ENCODE data around the gene CNPY2.
"Not testable (repeated sequence)": the region's sequence is repeated elsewhere in the genome, so short reads cannot be mapped to it uniquely, and the experiment has no call there.

The CNPY2 gene

DNA sequence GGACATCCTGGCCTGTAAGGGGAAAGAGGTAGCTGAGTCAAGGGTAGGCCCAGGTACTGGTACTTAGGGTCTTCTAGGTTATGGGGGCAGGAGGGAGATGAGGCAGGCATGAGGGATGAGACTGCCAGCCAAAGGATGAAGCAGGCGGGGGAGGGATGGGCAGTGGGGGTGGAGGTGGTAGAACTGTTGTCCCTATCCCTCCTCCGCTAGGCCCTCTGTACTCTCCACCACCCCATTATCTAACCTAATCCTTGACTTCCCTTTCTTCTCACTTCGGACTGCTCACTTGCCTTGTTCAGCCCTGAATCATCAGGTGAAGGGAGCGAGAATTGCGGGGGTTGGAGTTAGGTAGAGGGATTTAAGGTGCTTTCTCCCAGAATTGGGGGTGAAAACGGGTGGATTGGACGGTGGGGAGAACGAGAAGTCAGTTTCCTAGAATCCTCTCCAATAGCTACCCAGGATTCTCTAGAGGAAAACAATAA lies 17.4 kb upstream of the CNPY2 start:
- in situ Hi-C loops (cut with MboI; ENCODE audit: low pct_unique_long_range_greater_than_20kb, low sequenced_read_pairs, unreplicated experiment), result no loop called here
- TF ChIP-seq, protein P1, sequence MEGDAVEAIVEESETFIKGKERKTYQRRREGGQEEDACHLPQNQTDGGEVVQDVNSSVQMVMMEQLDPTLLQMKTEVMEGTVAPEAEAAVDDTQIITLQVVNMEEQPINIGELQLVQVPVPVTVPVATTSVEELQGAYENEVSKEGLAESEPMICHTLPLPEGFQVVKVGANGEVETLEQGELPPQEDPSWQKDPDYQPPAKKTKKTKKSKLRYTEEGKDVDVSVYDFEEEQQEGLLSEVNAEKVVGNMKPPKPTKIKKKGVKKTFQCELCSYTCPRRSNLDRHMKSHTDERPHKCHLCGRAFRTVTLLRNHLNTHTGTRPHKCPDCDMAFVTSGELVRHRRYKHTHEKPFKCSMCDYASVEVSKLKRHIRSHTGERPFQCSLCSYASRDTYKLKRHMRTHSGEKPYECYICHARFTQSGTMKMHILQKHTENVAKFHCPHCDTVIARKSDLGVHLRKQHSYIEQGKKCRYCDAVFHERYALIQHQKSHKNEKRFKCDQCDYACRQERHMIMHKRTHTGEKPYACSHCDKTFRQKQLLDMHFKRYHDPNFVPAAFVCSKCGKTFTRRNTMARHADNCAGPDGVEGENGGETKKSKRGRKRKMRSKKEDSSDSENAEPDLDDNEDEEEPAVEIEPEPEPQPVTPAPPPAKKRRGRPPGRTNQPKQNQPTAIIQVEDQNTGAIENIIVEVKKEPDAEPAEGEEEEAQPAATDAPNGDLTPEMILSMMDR (IDR thresholded peaks at IDR 0.05; ENCODE audit: extremely low read depth, insufficient read depth, missing control alignments), result no peak
- DNase-seq (ENCODE audit: low spot score), result peak; percentile 17

DNA sequence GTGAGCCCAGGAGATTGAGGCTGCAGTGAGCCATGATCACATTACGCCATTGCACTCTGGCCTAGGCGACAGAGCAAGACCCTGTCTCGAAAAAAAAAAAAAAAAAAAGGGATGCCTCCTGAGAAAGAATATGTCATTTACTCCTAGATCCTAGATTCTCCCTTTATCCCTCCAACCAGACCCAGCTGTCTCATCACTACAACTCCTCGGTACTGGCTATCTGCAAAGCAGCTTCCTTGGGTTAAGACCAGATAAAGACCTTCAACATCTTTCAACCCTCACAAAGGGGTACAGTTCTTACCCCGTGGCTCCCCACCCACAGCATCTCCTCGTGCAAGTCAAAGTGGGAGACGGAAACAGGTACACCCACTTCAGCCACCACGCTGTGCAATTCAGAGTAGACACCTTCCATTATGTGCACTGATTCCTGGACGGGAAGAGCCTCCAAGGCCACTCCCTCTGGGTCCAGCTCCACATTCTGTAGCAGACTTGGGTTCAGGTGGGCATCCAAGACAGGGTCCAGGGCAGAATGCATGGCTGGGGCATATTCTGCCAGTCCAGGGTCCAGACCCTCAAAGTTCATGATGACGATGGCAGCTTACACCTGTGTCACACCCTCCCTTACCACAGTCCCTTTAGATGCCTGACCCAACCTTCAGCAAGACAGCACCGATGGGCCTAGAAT lies 16.9 kb upstream of the CNPY2 start:
- no peak for DNase-seq (ENCODE audit: low spot score)
- in situ Hi-C loops (cut with MboI; ENCODE audit: low pct_unique_long_range_greater_than_20kb, low sequenced_read_pairs, unreplicated experiment), result no loop called here
- TF ChIP-seq, protein P1 (IDR thresholded peaks at IDR 0.05; ENCODE audit: extremely low read depth, insufficient read depth, missing control alignments), result no peak

DNA sequence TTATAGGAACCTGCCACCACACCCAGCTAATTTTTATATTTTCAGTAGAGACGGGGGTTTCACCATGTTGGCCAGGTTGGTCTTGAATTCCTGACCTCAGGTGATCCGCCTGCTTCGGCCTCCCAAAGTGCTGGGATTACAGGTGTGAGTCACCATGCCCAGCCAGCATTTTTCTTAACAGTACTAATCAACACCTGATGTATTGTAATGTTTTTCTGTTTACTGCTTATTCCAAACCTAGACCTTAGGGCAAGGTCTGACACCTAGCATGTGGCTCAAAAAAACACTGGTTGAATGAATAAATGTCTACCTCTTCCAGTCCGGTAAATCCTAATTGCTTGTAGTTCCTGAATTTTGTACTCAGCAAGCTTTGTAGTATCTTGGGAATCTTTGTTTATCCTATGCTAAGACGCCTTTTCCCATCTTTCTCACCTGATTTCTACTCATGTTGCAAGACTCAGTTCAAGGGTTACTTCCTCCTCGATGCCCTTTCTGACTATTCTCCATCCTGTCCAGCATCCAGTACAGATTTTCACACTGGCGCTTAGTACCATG lies 15.2 kb upstream of the CNPY2 start:
- TF ChIP-seq, protein P1 (IDR thresholded peaks at IDR 0.05; ENCODE audit: extremely low read depth, insufficient read depth, missing control alignments), result no peak
- no peak for DNase-seq (ENCODE audit: low spot score)
- in situ Hi-C loops (cut with MboI; ENCODE audit: low pct_unique_long_range_greater_than_20kb, low sequenced_read_pairs, unreplicated experiment), result no loop called here

- in situ Hi-C loops (cut with MboI; ENCODE audit: low pct_unique_long_range_greater_than_20kb, low sequenced_read_pairs, unreplicated experiment), result no loop called here
- TF ChIP-seq, protein P1 (IDR thresholded peaks at IDR 0.05; ENCODE audit: extremely low read depth, insufficient read depth, missing control alignments), result no peak
- DNase-seq (ENCODE audit: low spot score), result no peak
These were observed 10.7 kb upstream of the CNPY2 start for GRCh38 chr12:56326533-56326932.

- in situ Hi-C loops (cut with MboI; ENCODE audit: low pct_unique_long_range_greater_than_20kb, low sequenced_read_pairs, unreplicated experiment), result no loop called here
- no peak for DNase-seq (ENCODE audit: low spot score)
- TF ChIP-seq, protein P1 (IDR thresholded peaks at IDR 0.05; ENCODE audit: extremely low read depth, insufficient read depth, missing control alignments), result no peak
These were observed 10.3 kb upstream of the CNPY2 start for GRCh38 chr12:56326126-56326525.

DNA sequence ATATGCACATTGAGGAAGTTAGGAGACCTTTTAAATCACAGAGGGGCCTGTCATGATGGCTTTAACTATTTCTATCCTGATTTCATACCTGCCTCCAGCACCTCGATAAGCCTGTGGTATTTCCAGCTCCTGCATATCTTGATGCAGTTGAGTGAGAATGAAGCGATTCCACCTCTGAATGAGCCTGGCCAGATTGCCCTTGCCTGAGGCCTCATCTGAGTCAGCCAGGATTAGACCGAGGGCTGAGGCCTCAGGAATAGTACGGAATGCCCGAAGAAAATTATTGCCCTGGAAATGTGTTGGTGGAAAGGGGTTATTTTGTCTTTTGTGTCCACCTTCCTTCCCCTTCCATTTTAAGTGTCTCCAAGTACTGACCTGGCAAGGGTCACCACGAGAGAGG lies 8.4 kb upstream of the CNPY2 start:
- in situ Hi-C loops (cut with MboI; ENCODE audit: low pct_unique_long_range_greater_than_20kb, low sequenced_read_pairs, unreplicated experiment), result no loop called here
- TF ChIP-seq, protein P1 (IDR thresholded peaks at IDR 0.05; ENCODE audit: extremely low read depth, insufficient read depth, missing control alignments), result no peak
- no peak for DNase-seq (ENCODE audit: low spot score)

GRCh38 chr12:56321610-56322009 lies 5.8 kb upstream of the CNPY2 start:
- in situ Hi-C loops (cut with MboI; ENCODE audit: low pct_unique_long_range_greater_than_20kb, low sequenced_read_pairs, unreplicated experiment), result not testable (repeated sequence)

More at GRCh38 chr12:56321610-56322009, 5.8 kb upstream of the CNPY2 start:
- not testable (repeated sequence) for DNase-seq (ENCODE audit: low spot score)

Measured in GM13977 (cell line).